Measurements from ENCODE around the gene LPCAT1. TPM values are rescaled to one million over a fixed set of nuclear protein-coding genes. Genes with fewer than 3 reads are reported as not detected.
"Not testable (repeated sequence)": the region's sequence is repeated elsewhere in the genome, so short reads cannot be mapped to it uniquely, and the experiment has no call there.

The LPCAT1 gene
- total RNA-seq, 1 donor from 2014 or later, result 25.3 TPM

DNA sequence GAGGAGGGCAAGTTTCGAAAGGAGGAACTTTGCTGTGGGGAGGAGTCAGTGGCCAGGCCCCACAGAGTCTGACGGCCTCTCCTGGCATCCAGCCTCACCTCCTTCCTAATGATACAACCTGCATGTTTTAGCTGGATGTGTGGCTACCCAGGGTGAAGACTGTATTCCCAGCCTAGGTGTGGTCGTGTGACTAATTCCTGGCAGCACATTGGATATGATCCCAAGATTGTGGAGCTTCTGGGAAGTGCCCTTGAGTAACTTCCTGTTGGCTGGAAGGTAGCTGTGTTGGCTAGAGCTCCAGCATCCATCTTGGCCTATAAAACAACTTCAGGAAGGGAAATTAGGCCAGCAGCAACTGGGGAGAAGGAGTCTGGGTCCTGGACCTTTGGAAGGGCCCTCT is 19.0 kb upstream of the LPCAT1 start:
- FAIRE-seq (peak; percentile 28), DNase-seq (ENCODE audit: low read depth) (peak; percentile 99)
- TF ChIP-seq, protein P1, sequence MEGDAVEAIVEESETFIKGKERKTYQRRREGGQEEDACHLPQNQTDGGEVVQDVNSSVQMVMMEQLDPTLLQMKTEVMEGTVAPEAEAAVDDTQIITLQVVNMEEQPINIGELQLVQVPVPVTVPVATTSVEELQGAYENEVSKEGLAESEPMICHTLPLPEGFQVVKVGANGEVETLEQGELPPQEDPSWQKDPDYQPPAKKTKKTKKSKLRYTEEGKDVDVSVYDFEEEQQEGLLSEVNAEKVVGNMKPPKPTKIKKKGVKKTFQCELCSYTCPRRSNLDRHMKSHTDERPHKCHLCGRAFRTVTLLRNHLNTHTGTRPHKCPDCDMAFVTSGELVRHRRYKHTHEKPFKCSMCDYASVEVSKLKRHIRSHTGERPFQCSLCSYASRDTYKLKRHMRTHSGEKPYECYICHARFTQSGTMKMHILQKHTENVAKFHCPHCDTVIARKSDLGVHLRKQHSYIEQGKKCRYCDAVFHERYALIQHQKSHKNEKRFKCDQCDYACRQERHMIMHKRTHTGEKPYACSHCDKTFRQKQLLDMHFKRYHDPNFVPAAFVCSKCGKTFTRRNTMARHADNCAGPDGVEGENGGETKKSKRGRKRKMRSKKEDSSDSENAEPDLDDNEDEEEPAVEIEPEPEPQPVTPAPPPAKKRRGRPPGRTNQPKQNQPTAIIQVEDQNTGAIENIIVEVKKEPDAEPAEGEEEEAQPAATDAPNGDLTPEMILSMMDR (IDR thresholded peaks at IDR 0.05; ENCODE audit: insufficient read depth, low read length, severe bottlenecking), result no peak
- Histone ChIP-seq H3K36me3 (ENCODE audit: control insufficient read depth, insufficient read depth, low read length) (no peaks in the 10 kb centered on the region), H3K27me3 (ENCODE audit: control insufficient read depth, insufficient read depth, low read length) (no peaks in the 10 kb centered on the region), H3K4me3 (ENCODE audit: low read depth, low read length) (no peak overlapping the region)

DNA sequence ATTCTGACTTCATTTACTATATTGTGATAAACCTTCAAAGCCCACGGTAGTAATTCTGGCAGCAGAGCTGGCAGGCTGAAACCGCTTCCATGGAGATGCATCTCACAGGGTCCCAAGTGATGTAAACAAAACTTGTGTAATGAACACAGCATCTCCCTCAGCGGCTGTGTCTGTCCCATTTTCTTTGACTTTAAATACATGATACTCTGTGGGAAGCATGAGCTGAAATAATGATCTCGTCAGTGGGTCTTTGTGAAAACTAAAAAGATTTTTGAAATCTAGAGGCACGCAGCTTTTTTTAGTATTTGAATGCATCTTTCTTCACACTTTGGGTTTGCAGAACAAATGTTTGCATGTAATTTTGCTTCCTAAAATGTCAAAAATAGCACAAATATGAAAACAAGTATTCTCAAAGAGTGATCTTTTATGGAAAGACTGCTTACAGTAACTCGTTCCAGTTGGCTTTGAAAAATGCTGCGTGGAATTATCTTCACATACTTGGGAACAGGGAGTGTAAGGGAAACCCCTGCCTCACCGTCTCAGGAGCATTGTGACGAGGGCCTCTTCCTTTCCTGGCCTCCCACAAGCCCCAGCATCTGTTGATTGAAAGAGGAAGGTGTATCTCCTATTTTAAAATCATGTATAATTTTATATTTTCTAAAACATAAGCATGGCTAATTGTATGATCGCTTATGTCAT is 18.1 kb upstream of the LPCAT1 start:
- H3K36me3 ChIP-seq (ENCODE audit: control insufficient read depth, insufficient read depth, low read length), result no peaks in the 10 kb centered on the region
- no peak overlapping the region for H3K4me3 ChIP-seq (ENCODE audit: low read depth, low read length)
- TF ChIP-seq, protein P1 (IDR thresholded peaks at IDR 0.05; ENCODE audit: insufficient read depth, low read length, severe bottlenecking), result no peak
- DNase-seq (ENCODE audit: low read depth) (no peak), FAIRE-seq (no peak)
- H3K27me3 ChIP-seq (ENCODE audit: control insufficient read depth, insufficient read depth, low read length), result no peaks in the 10 kb centered on the region

DNA sequence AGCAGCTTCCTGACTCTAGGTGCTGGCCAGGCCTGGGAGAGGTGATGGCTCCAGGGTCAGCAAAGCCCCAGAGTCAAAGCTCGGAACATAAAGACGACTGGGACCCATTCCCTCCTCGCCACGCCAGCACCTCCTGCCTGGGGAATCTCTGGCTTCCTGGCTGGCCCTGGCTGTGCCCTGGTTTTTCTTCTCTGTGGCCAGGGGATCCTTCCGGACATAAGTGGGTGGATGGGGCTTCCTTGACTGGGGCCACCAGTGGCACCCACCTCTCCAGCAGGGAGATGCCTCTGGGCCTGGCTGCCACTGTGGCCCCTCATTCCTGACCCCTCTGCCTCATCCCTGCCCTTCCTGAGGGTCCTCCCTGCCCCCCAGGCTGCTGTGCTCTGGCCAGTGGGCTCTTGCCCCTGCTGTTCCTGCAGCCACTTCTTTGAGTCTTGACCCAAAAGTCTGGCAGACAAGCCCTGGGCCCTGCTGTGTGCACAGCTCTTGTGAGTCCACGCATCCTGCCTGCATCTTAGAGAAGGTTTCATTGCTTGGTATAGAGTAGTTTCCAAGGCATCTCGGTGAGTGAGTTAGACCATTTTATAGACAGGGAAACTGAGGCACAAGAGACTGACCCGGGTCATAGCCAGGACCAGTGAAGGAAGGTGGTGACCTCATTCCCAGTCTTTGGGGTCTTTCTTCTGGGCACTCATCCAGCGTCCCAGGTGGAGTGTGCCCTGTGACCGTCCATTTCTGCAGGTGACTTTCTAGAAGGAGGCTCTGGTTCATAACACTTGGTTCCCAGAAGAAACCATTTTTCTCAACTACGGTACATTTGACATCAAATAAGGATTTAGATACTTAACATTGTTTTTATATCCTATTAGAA is 17.3 kb upstream of the LPCAT1 start:
- DNase-seq (ENCODE audit: low read depth), result no peak
- TF ChIP-seq, protein P1 (IDR thresholded peaks at IDR 0.05; ENCODE audit: insufficient read depth, low read length, severe bottlenecking), result no peak
- H3K27me3 ChIP-seq (ENCODE audit: control insufficient read depth, insufficient read depth, low read length), result peaks cover 5% of the 10 kb centered on the region
- FAIRE-seq, result no peak
- H3K4me3 ChIP-seq (ENCODE audit: low read depth, low read length), result no peak overlapping the region
- no peaks in the 10 kb centered on the region for H3K36me3 ChIP-seq (ENCODE audit: control insufficient read depth, insufficient read depth, low read length)

DNA sequence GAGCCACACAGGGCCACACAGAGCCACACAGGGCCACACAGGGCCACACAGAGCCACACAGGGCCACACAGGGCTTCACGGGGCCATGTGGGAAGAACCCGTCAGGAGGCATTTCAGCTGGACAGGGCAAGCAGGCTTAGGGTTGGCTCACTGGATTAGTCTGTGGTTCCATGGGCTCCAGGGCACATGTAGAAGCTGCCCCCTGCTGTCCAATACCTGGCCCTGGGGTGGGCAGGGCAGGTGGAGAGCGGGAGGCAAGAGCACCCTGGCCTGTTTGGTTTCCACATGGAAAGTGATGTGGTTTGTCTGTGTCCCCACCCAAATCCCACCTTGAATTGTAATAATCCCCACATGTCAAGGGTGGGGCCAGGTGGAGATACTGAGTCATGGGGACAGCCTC is 16.4 kb upstream of the LPCAT1 start:
- Histone ChIP-seq H3K4me3 (ENCODE audit: low read depth, low read length) (no peak overlapping the region), H3K27me3 (ENCODE audit: control insufficient read depth, insufficient read depth, low read length) (peaks cover 5% of the 10 kb centered on the region), H3K36me3 (ENCODE audit: control insufficient read depth, insufficient read depth, low read length) (no peaks in the 10 kb centered on the region)
- FAIRE-seq, result no peak
- TF ChIP-seq, protein P1 (IDR thresholded peaks at IDR 0.05; ENCODE audit: insufficient read depth, low read length, severe bottlenecking), result no peak
- no peak for DNase-seq (ENCODE audit: low read depth)

DNA sequence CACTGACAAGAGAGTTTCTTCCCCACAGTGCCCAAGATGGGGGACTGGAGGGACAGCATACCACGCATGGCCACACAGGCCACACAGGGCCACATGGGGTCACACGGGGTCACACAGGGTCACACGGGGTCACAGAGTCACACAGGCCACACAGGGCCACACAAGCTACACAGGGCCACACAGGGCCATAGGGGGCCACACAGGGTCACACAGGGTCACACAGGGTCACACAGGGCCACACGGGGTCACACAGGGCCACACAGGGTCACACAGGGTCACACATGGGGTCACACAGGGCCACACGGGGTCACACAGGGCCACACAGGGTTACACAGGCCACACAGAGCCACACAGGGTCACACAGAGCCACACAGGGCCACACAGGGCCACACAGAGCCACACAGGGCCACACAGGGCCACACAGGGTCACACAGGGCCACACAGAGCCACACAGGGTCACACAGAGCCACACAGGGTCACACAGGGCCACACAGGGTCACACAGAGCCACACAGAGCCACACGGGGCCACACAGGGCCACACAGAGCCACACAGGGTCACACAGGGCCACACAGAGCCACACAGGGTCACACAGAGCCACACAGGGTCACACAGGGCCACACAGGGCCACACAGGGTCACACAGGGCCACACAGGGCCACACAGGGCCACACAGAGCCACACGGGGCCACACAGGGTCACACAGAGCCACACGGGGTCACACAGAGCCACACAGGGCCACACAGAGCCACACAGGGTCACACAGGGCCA is 15.8 kb upstream of the LPCAT1 start:
- not testable (repeated sequence) for DNase-seq (ENCODE audit: low read depth); H3K36me3 ChIP-seq (ENCODE audit: control insufficient read depth, insufficient read depth, low read length); H3K27me3 ChIP-seq (ENCODE audit: control insufficient read depth, insufficient read depth, low read length); H3K4me3 ChIP-seq (ENCODE audit: low read depth, low read length)
- FAIRE-seq, result peak; percentile 77

Data from bronchial epithelial cell (primary cell).